ENCODE data around the gene NGLY1. TPM values are rescaled to one million over a fixed set of nuclear protein-coding genes. Genes with fewer than 3 reads are reported as not detected.

Gene NGLY1
- total RNA-seq, 1 experiment from 2014 or later: 29.4 TPM

DNA sequence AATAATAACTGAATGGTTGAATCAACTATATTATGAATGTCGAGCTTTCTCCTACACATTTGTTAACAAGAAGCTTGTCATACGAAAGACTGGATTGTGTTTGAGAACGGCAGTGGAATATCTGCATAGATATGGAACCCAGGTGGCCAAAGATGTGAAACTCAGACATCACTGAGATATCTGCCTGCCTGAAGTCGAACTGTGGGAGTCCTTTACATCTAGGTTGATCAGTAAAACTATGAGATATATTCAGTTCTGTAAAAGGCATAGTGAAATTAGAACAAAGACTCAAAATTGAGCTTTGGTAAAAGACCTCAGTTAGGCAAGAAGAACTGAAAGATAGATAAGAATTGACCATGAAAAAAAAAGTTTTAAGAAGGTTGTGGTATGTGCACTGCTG, 77.0 kb downstream of the NGLY1 start:
- DNase-seq (ENCODE audit: low read depth, low spot score) (no peak), ATAC-seq (no peak)
- Histone ChIP-seq H3K9me2 (ENCODE audit: insufficient read depth) (no peaks in the 10 kb centered on the region), H4K20me1 (ENCODE audit: insufficient read depth) (no peaks in the 10 kb centered on the region), H3K36me3 (ENCODE audit: control insufficient read depth in 1 of 2, insufficient read depth in 2 of 2, low read length in 2 of 2) (no peaks in the 10 kb centered on the region), H3K79me2 (ENCODE audit: insufficient read depth, low read length) (no peaks in the 10 kb centered on the region), H3K4me1 (ENCODE audit: control insufficient read depth in 1 of 2, insufficient read depth in 2 of 2, low read length in 2 of 2) (no peaks in the 10 kb centered on the region), H3K9ac (ENCODE audit: low read length) (no peak overlapping the region), H3K4me3 (replicated peaks in 1 of 2; ENCODE audit: low read depth in 1 of 2, low read length in 2 of 2) (no peak overlapping the region), H2AFZ (ENCODE audit: low read depth, low read length, poor library complexity, severe bottlenecking) (no peak overlapping the region), H3K27ac (ENCODE audit: low read depth, low read length) (no peak overlapping the region), H3K9me3 (ENCODE audit: control insufficient read depth in 1 of 2, insufficient read depth in 1 of 2, low read depth in 1 of 2, low read length in 2 of 2) (no peaks in the 10 kb centered on the region), H3K27me3 (ENCODE audit: insufficient read depth, low read length) (peaks cover 24% of the 10 kb centered on the region), H3K4me2 (ENCODE audit: low read length) (no peak overlapping the region)
- ChIA-PET RAD21 (ENCODE audit: low non-redundant PET in 1 of 2, low total read pairs in 2 of 2, uncharacterized antibody in 2 of 2, unreplicated experiment in 2 of 2) (no interaction called here), POLR2A (no interaction called here), CTCF (no interaction called here)
- TF ChIP-seq FOSL1 (IDR thresholded peaks at IDR 0.05; ENCODE audit: low read depth) (no peak), CTCF (IDR thresholded peaks at IDR 0.05 in 2 of 3, conservative IDR thresholded peaks at IDR 0.05 in 1 of 3; ENCODE audit: borderline replicate concordance in 1 of 3, insufficient read depth in 1 of 3, low read depth in 2 of 3, low read length in 2 of 3) (no peak), ATF3 (IDR thresholded peaks at IDR 0.05) (no peak), ZBTB33 (IDR thresholded peaks at IDR 0.05; ENCODE audit: extremely low read depth, insufficient replicate concordance, low read length) (no peak), ZFX (IDR thresholded peaks at IDR 0.05) (no peak), SIN3A (IDR thresholded peaks at IDR 0.05; ENCODE audit: low read depth) (no peak), RAD21 (IDR thresholded peaks at IDR 0.05; ENCODE audit: low read depth) (no peak)
- BruUV-seq (replicated peaks): no TSS peak
- intact Hi-C loops (cut with micrococcal nuclease): no loop called here
